HCEC 1CT (cell line): ENCODE results near the gene PSENEN.
"Not testable (repeated sequence)": the region's sequence is repeated elsewhere in the genome, so short reads cannot be mapped to it uniquely, and the experiment has no call there.

Experiments
- DNase-seq: peaks from one replicate; pipeline ENCODE4 v3.0.0-alpha.2; 2017

PSENEN gene

DNA sequence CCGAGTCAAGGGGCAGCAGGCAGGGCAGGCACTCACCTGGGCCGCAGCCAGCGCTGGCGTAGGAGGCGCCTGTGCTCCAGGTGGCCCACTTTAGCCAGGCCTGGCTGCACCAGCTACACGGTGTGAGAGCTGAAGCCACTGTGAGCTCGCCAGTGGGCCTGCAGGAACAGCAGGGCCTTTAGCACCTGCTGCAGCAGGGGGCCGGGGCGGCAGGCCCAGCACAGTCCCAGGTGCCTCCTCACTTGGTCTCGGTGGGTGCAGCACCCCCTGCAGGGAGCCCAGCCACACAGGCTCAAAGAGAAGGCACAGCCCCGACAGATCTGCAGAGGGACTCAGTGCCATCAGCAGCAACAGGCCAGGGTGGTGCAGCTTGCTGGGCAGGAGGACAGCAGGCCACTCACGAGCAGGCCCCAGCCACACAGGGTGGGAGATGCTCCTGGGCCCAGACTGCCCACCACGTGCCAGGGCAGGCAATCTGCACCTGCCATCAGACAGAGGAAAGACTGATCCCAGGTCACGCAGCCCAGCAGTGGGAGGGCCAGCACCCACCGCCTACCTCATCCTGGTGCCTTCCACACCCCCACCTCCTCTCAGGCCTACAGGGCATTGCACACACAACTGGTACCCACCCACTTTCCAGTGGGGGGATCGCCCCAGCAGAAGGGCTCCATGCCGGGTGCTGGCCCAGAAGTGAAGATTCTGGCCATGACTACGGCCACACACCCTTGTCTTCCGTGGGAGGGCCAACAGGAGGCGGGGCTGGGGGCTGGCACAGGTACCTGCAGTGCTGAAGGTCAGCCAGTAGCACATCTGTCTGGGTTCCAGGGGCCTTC, 45.7 kb downstream of the PSENEN start:
- no peak for DNase-seq

DNA sequence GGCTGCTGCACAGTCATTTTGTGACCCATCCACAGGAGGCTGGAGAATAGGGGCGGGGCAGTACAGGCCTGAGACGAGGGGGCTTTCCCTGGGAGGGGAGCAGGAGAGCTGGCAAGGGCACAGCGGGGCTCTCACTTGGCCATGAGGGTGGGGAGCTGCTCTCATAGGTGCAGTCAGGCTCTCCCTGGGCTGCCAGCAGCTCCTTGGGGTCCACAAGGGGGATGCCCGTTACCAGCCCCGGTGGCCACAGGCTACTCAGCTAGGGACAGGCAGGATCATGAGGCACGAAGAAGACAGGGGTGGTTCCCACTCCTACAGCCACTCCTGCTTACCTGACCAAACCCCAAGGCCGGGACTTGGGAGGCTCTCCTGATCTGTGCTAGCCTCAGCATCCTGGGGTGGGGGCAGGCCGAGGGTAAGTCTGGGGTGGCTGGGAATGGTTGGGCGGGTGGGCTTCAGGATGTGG, 46.4 kb downstream of the PSENEN start:
- DNase-seq, result no peak

DNA sequence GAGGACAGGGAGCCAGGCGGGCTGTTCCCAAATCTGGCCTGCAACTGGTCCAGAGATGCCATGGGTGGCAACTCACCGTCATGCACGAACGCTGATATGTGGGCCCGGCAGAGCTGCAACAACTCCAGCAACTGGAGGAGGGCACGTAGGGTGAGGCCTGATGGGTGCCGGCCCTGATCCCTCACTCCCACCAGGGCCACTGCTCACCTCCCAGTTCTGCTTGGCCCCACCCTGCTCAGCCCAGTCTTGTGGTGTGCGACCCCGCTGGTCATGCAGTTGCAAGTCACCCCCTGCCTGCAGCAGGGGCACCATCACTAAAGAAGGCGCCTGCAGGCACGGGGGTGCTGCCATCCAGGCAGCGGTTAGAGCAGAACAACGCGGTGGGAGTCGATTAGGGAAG, 46.9 kb downstream of the PSENEN start:
- DNase-seq, result no peak

DNA sequence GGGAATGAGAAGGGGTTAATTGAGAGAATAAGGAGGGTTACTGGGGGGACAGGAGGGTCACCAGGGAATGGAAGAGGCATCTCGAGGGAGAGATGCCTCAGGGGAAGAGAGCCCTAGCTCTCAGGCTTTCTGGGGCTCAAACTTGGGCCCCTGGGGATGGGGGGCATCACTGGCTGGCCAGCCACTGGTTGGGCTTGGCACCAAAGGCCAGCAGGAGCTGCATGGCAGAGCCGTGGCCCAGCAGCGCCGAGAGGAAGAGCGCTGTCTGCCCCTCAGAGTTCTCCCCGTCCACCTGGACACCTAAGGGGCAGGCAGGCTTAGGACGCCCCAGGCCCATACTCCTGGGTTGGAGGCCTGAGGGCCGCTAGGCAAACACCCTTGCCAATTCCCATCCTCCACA, 47.4 kb downstream of the PSENEN start:
- DNase-seq, result no peak

DNA sequence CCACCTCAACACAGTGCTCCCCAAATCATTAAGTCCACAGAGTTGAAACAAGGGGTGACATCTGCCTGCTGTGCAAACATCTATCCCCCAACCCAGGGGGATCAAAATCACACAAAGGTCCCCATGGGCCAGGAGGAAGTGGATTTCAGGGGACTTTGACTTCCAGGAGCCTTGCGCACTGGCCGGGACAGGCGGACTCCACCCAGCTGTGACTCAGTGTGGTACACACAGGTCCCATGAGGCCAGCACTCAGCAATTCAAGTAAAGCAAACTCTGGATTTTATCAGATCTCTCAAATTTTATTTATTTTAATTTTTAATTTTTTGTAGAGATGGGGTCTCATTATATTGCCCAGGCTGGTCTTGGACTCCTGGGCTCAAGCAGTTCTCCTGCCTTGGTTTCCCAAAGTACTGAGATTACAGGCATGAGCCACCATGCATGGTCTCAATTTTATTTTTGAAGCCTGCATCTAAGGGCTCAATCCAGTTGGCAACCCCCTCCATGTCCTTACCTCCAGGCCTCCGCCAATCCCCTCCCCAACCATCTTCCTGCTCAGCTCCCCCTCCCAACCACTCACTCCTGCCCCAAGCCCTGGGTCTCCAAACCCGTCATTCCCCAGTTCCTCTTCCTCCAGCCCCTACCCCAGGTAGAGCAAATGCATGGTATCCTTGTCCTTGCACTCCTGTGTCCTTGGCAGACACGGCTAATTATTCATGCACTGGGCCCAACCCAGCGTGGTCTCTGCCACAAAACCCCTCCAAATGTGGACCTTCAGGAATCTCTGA, 48.1 kb downstream of the PSENEN start:
- no peak for DNase-seq

DNA sequence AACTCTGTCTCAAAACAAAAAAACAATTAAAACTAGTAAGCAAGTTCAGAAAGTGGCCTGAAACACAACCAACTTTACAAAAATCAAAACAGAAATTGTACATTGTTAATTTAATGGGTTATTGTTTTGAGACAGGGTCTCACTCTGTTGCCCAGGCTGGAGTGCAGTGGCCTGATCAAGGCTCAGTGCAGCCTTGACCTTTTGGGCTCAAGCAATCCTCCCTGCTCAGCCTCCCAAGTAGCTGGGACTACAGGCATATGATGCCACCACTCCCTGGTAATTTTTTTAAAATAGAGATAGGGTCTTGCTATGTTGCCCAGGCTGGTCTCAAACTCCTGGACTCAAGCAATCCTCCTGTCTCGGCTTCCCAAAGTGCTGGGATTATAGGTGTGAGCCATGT, 50.1 kb downstream of the PSENEN start:
- not testable (repeated sequence) for DNase-seq
